Trophoblast cell (in vitro differentiated cells and primary cell): ENCODE results near the gene FMNL1.
A peak's percentile ranks its signal among the peaks of the same experiment; 100 is the strongest.

Source experiments
- DNase-seq, 2 donors: peaks; one replicate each; pipeline ENCODE4 v3.0.0-alpha.2; 2016
- H2AFZ ChIP-seq: 2 replicates; pipeline ENCODE4 v1.6.1; 2013; ENCODE audit warnings: low read length, moderate library complexity, mild to moderate bottlenecking; ENCODE audit not compliant: insufficient read depth, poor library complexity
- H2AK5ac ChIP-seq: 2 replicates; pipeline ENCODE4 v1.6.1; 2013; ENCODE audit warnings: mild to moderate bottlenecking, low read length
- H2BK120ac ChIP-seq: 2 replicates; pipeline ENCODE4 v1.6.1; 2013; ENCODE audit warnings: low read length, mild to moderate bottlenecking, moderate library complexity; ENCODE audit not compliant: insufficient read depth, poor library complexity
- H2BK12ac ChIP-seq: 2 replicates; pipeline ENCODE4 v1.6.1; 2013; ENCODE audit warnings: mild to moderate bottlenecking, low read length, moderate library complexity
- H2BK5ac ChIP-seq: 2 replicates; pipeline ENCODE4 v1.6.1; 2013; ENCODE audit warnings: low read length, low read depth, moderate library complexity, mild to moderate bottlenecking; ENCODE audit not compliant: poor library complexity
- H3K14ac ChIP-seq: 2 replicates; pipeline ENCODE4 v1.6.1; 2013; ENCODE audit warnings: mild to moderate bottlenecking, low read length
- H3K18ac ChIP-seq: 2 replicates; pipeline ENCODE4 v1.6.1; 2013; ENCODE audit warnings: mild to moderate bottlenecking, low read length
- H3K23ac ChIP-seq: 2 replicates; pipeline ENCODE4 v1.6.1; 2013; ENCODE audit warnings: low read length
- H3K27ac ChIP-seq: 2 replicates; pipeline ENCODE4 v1.5.1; 2013; ENCODE audit warnings: low read depth, mild to moderate bottlenecking, inconsistent platforms, low read length, moderate library complexity
- H3K27me3 ChIP-seq: 2 replicates; pipeline ENCODE4 v1.6.1; 2013; ENCODE audit warnings: inconsistent platforms, mild to moderate bottlenecking, low read length, moderate library complexity; ENCODE audit not compliant: insufficient read depth
- H3K36me3 ChIP-seq, 2 experiments: 1 replicate in 1 of 2; 2 replicates in 1 of 2; pipeline ENCODE4 v1.6.1; 2013; ENCODE audit warnings: low read length in 2 of 2, mild to moderate bottlenecking in 2 of 2, moderate library complexity in 1 of 2; ENCODE audit not compliant: insufficient read depth in 2 of 2, control insufficient read depth in 1 of 2
- H3K4ac ChIP-seq: 2 replicates; pipeline ENCODE4 v1.6.1; 2013; ENCODE audit warnings: low read depth, mild to moderate bottlenecking, low read length, moderate library complexity
- H3K4me1 ChIP-seq, 2 experiments: 1 replicate in 1 of 2; 2 replicates in 1 of 2; pipeline ENCODE4 v1.6.1; 2013; ENCODE audit warnings: low read length in 2 of 2, mild to moderate bottlenecking in 2 of 2, moderate library complexity in 1 of 2; ENCODE audit not compliant: insufficient read depth in 2 of 2, control insufficient read depth in 1 of 2
- H3K4me2 ChIP-seq: 2 replicates; pipeline ENCODE4 v1.6.1; 2013; ENCODE audit warnings: inconsistent platforms, mild to moderate bottlenecking, low read length, moderate library complexity
- H3K4me3 ChIP-seq: 2 replicates; pipeline ENCODE4 v1.5.1; 2013; ENCODE audit warnings: mild to moderate bottlenecking, low read depth, low read length, inconsistent platforms
- H3K79me1 ChIP-seq: one replicate; pipeline ENCODE4 v1.6.1; 2013; ENCODE audit warnings: low read length
- H3K79me2 ChIP-seq: 2 replicates; pipeline ENCODE4 v1.6.1; 2013; ENCODE audit warnings: low read length, mild to moderate bottlenecking; ENCODE audit not compliant: control insufficient read depth, insufficient read depth, poor library complexity
- H3K9ac ChIP-seq: 2 replicates; pipeline ENCODE4 v1.6.1; 2013; ENCODE audit warnings: mild to moderate bottlenecking, low read length
- H3K9me3 ChIP-seq: 2 replicates; pipeline ENCODE4 v1.6.1; 2013; ENCODE audit warnings: low read depth, mild to moderate bottlenecking, control low read depth, inconsistent platforms, low read length; ENCODE audit not compliant: insufficient read depth
- H4K12ac ChIP-seq: 2 replicates; pipeline ENCODE4 v1.6.1; 2013; ENCODE audit warnings: low read depth, mild to moderate bottlenecking, low read length, moderate library complexity
- H4K8ac ChIP-seq: 2 replicates; pipeline ENCODE4 v1.6.1; 2013; ENCODE audit warnings: low read depth, mild to moderate bottlenecking, low read length, moderate library complexity
- H4K91ac ChIP-seq: one replicate; pipeline ENCODE4 v1.6.1; 2013; ENCODE audit warnings: low read depth, mild to moderate bottlenecking, low read length, moderate library complexity
- WGBS: extraction: QIAGEN DNeasy Blood & Tissue Kit; methylation state at CpG from one replicate; pipeline ENCODE4 v1.1.7; 2013; ENCODE audit warnings: missing lambda C conversion rate; ENCODE audit not compliant: insufficient read length, insufficient coverage; ENCODE audit errors: extremely low coverage; 5-methylcytosine and 5-hydroxymethylcytosine counted together

The FMNL1 gene

DNA sequence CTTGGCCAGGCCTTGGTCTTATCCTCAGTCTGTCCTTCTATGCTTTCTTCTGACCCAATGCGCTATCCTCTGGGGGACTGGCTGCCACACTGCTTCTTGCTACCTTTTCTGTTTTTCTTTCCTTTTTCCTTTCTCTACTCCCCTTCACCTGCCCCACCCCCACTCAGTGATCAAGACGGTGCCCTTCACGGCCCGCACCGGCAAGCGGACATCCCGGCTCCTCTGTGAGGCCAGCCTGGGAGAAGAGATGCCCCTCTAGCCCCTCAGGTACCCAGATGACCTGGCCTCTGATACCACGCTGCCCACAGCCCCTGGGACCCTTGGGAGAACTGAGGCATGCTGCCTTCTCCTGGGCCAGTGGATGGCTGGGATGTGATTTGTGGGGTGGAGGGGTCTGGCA lies 24.7 kb downstream of the FMNL1 start:
- H4K8ac ChIP-seq, result no peak overlapping the region
- no peak overlapping the region for H2BK120ac ChIP-seq
- peaks cover 3% of the 10 kb centered on the region for H3K27me3 ChIP-seq
- peaks cover 15% of the 10 kb centered on the region for H3K79me1 ChIP-seq
- H2BK5ac ChIP-seq, result no peak overlapping the region
- no peak for DNase-seq
- H3K4me3 ChIP-seq, result no peak overlapping the region
- H3K79me2 ChIP-seq, result peaks cover 7% of the 10 kb centered on the region
- H3K4ac ChIP-seq, result no peak overlapping the region
- no CpG with 5 or more reads among the region's 8 CpGs for WGBS
- no peak overlapping the region for H3K27ac ChIP-seq
- H3K9ac ChIP-seq, result no peak overlapping the region
- H2AK5ac ChIP-seq, result no peak overlapping the region
- no peak overlapping the region for H4K12ac ChIP-seq
- no peak overlapping the region for H2BK12ac ChIP-seq
- peaks cover 14 to 19% of the 10 kb centered on the region in 2 experiments for H3K4me1 ChIP-seq
- no peak overlapping the region for H3K14ac ChIP-seq
- H3K9me3 ChIP-seq, result peaks cover 4% of the 10 kb centered on the region
- H3K23ac ChIP-seq, result no peak overlapping the region
- H3K18ac ChIP-seq, result no peak overlapping the region
- peak overlapping the region; percentile 92 for H3K4me2 ChIP-seq
- peaks cover 3 to 4% of the 10 kb centered on the region in 2 experiments for H3K36me3 ChIP-seq
- H2AFZ ChIP-seq, result no peak overlapping the region
- no peak overlapping the region for H4K91ac ChIP-seq

DNA sequence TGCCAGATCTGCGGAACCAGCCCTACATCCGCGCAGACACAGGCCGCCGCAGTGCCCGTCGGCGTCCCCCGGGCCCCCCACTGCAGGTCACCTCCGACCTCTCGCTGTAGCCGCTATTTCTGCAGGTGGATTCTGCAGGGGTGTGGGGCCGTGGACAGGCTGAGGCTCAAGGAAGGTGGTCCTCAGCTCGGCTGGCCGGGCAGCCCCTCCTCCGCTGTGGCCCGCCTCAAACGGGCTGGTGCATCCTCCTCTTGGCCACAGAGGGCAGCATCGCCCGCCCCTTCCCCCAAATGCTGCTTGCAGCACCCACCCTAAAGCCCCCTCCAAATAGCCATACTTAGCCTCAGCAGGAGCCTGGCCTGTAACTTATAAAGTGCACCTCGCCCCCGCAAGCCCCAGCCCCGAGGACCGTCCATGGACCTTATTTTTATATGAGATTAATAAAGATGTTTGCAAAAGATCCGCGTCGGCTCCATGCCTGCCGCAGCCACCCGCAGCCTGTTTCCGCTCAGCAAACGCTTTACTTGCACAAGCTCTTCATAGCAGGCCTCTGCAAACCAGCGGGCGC lies 25.3 kb downstream of the FMNL1 start:
- H2BK12ac ChIP-seq, result no peak overlapping the region

DNA sequence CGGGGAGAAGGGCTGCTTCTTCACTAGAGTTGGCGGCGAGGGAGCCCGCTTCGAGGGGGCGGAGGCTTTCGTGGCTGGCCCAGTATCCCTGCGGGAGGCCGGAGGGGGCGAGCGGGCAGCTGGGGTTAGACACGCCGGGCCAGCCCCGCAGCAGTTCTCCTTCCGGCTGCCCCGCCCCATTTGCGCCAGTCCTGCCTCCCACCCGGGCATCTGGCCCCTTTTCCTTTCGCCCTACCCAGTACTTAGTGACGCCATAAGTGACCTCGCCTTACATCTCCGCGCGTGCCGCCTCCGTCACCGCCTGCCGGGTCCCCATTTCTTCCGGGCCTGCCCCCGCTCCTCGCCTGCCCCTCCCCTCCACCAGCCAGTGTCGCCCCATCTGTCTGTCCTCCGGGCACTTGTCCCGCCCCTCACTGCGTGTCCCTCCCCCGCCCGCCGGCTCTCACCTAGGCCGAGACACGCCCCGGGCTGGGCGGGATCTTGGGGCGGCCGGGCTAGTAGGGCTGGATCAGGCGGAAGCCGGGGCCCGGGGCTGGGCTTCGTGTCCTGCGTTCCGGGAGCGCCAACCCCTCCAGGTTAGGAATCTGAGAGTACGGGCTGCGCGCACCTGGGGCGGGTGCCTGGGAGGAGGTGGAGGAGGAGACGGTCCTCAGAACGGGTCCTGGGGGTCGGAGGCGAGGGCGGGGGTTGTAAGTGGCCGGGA lies 25.9 kb downstream of the FMNL1 start:
- WGBS, result no CpG with 5 or more reads among the region's 61 CpGs
- Histone ChIP-seq H3K18ac (peak overlapping the region; percentile 91), H4K91ac (peak overlapping the region; percentile 99), H3K79me1 (peaks cover 15% of the 10 kb centered on the region), H3K23ac (no peak overlapping the region), H2AK5ac (peak overlapping the region; percentile 45), H3K4me2 (peak overlapping the region; percentile 92), H3K27ac (peak overlapping the region; percentile 89), H3K9ac (peak overlapping the region; percentile 86), H3K4me3 (peak overlapping the region; percentile 87), H3K79me2 (peaks cover 7% of the 10 kb centered on the region), H2BK12ac (no peak overlapping the region), H2BK5ac (peak overlapping the region; percentile 94), H2AFZ (peak overlapping the region; percentile 85), H4K12ac (peak overlapping the region; percentile 86), H2BK120ac (peak overlapping the region; percentile 93), H4K8ac (peak overlapping the region; percentile 97), H3K27me3 (no peaks in the 10 kb centered on the region), H3K4me1 (peaks cover 13 to 15% of the 10 kb centered on the region in 2 experiments), H3K14ac (peak overlapping the region; percentile 94), H3K36me3 (peaks cover 3 to 4% of the 10 kb centered on the region in 2 experiments), H3K4ac (peak overlapping the region; percentile 41), H3K9me3 (peaks cover 4% of the 10 kb centered on the region)
- peak; percentile 98 to 99 for DNase-seq

More for the DNA sequence above, 25.3 kb downstream of the FMNL1 start:
- no peak overlapping the region for H3K9ac ChIP-seq
- no peak overlapping the region for H2AK5ac ChIP-seq
- peaks cover 13 to 15% of the 10 kb centered on the region in 2 experiments for H3K4me1 ChIP-seq
- peak overlapping the region; percentile 87 for H3K4me3 ChIP-seq
- WGBS, result no CpG with 5 or more reads among the region's 33 CpGs
- peaks cover 7% of the 10 kb centered on the region for H3K79me2 ChIP-seq
- peak overlapping the region; percentile 80 for H2AFZ ChIP-seq
- H3K27me3 ChIP-seq, result no peaks in the 10 kb centered on the region
- peak overlapping the region; percentile 24 for H2BK5ac ChIP-seq
- peak overlapping the region; percentile 2 for H2BK120ac ChIP-seq
- H3K23ac ChIP-seq, result no peak overlapping the region
- H4K12ac ChIP-seq, result peak overlapping the region; percentile 19
- peaks cover 3 to 4% of the 10 kb centered on the region in 2 experiments for H3K36me3 ChIP-seq
- peak overlapping the region; percentile 68 for H4K8ac ChIP-seq
- peak overlapping the region; percentile 92 for H3K4me2 ChIP-seq
- H3K9me3 ChIP-seq, result peaks cover 4% of the 10 kb centered on the region
- H3K27ac ChIP-seq, result peak overlapping the region; percentile 58
- H4K91ac ChIP-seq, result peak overlapping the region; percentile 23
- no peak overlapping the region for H3K4ac ChIP-seq
- peak overlapping the region; percentile 32 for H3K18ac ChIP-seq
- H3K14ac ChIP-seq, result peak overlapping the region; percentile 45
- peaks cover 15% of the 10 kb centered on the region for H3K79me1 ChIP-seq
- DNase-seq, result peak in 1 of 2 donors; percentile 27

DNA sequence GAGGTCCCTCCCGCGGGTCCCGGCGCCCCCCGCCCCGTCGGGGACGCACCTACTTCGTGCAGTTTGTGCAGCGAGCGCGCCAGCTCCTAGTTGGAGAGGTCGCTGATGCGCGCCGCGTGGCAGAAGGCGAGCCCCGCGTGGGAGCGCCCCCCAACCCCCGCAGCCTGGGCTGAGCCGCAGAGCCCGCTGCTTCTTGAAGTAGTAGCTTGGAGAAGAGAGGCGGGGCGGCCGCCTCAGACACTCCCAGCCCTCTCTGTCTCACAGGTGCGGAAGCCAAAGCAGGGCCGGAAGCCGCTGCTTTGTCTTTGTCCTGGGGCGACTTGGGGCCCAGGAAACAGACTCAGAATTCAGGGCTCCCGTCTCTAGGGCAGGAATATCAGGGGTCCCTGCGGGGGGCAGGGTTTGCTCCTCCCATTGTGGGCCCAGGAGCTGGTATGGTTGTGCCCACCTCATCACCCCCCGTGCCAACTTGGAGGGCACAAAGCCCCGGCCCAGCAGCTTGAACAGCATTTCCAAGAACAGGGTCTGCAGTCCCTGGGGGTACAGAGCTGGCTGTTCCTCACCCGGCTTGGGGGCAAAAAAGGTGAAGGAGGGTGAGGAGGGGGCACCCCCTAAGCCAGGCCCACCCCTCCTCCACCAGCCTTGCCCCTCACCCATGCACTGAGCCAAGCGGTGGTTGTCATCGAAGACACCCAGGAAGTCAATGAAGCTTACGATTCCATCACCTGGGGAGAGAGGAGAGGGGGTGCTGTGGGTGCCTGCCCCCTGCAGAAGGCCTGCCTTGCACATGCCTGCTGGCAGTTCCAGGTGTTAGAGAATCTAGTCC lies 26.7 kb downstream of the FMNL1 start:
- H3K36me3 ChIP-seq, result peaks cover 3 to 4% of the 10 kb centered on the region in 2 experiments
- H3K27ac ChIP-seq, result peak overlapping the region; percentile 89
- peaks cover 13 to 15% of the 10 kb centered on the region in 2 experiments for H3K4me1 ChIP-seq
- no peak overlapping the region for H3K23ac ChIP-seq
- peak overlapping the region; percentile 97 for H4K8ac ChIP-seq
- peak overlapping the region; percentile 90 for H4K12ac ChIP-seq
- peak overlapping the region; percentile 91 for H3K18ac ChIP-seq
- H3K4me3 ChIP-seq, result peak overlapping the region; percentile 87
- H3K14ac ChIP-seq, result peak overlapping the region; percentile 94
- peak overlapping the region; percentile 90 for H2AK5ac ChIP-seq
- H3K9ac ChIP-seq, result peak overlapping the region; percentile 86
- H3K4ac ChIP-seq, result peak overlapping the region; percentile 93
- peaks cover 15% of the 10 kb centered on the region for H3K79me1 ChIP-seq
- H3K9me3 ChIP-seq, result peaks cover 4% of the 10 kb centered on the region
- peaks cover 7% of the 10 kb centered on the region for H3K79me2 ChIP-seq
- H4K91ac ChIP-seq, result peak overlapping the region; percentile 99
- H2BK120ac ChIP-seq, result peak overlapping the region; percentile 93
- peak overlapping the region; percentile 85 for H2AFZ ChIP-seq
- H3K4me2 ChIP-seq, result peak overlapping the region; percentile 80
- no CpG with 5 or more reads among the region's 39 CpGs for WGBS
- peak overlapping the region; percentile 3 for H2BK12ac ChIP-seq
- peak overlapping the region; percentile 94 for H2BK5ac ChIP-seq
- peak; percentile 40 to 57 for DNase-seq
- H3K27me3 ChIP-seq, result no peaks in the 10 kb centered on the region
